ENCODE results near the gene GINS3.
A peak's percentile ranks its signal among the peaks of the same experiment; 100 is the strongest.
"Not testable (repeated sequence)": the region's sequence is repeated elsewhere in the genome, so short reads cannot be mapped to it uniquely, and the experiment has no call there.

The GINS3 gene

DNA sequence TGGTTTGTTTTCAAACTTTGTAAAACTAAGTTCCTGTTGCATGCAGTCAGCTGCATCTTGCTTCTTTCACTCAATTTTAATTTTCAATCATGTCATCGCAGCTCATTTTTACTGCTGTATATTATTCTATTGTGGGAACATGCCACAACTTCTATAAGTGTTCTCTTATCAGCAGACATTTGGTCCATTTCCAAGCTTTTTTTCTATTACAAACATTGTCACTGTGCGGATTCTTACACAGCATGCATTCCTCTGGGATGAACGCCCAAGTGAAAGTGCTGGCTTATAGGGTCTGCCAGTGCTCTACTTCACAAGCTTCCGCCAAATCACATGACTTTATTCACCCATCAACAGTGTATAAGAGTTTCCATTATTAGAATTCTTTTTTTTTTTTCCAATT is 22.7 kb downstream of the GINS3 start:
- Histone ChIP-seq H3K4ac (ENCODE audit: low read depth in 1 of 2, low read length in 2 of 2) (no peak overlapping the region), H2AK5ac (ENCODE audit: low read length, severe bottlenecking) (no peak overlapping the region), H3K18ac (ENCODE audit: low read depth in 1 of 2, low read length in 2 of 2) (no peak overlapping the region), H3K14ac (ENCODE audit: low read length in 2 of 2) (no peak overlapping the region), H3K4me3 (ENCODE audit: insufficient read depth in 1 of 2, low read depth in 1 of 2, low read length in 2 of 2) (no peak overlapping the region), H3K27me3 (ENCODE audit: control insufficient read depth in 1 of 2, insufficient read depth in 1 of 2, low read length in 2 of 2) (no peaks in the 10 kb centered on the region), H2BK15ac (ENCODE audit: low read depth, poor library complexity, severe bottlenecking) (no peak overlapping the region), H2BK12ac (ENCODE audit: low read length in 2 of 2) (no peak overlapping the region), H3K23ac (ENCODE audit: low read length in 2 of 2) (no peak overlapping the region), H4K91ac (ENCODE audit: low read length) (no peak overlapping the region), H3K27ac (ENCODE audit: low read length, poor library complexity, severe bottlenecking) (no peak overlapping the region), H3K9me3 (ENCODE audit: control insufficient read depth, low read length) (no peaks in the 10 kb centered on the region), H2BK120ac (ENCODE audit: low read depth, low read length) (no peak overlapping the region), H2BK5ac (ENCODE audit: low read depth, low read length, poor library complexity, severe bottlenecking) (no peak overlapping the region), H2AFZ (ENCODE audit: low read depth, low read length) (no peak overlapping the region), H3K36me3 (ENCODE audit: control insufficient read depth in 1 of 2, insufficient read depth in 2 of 2, low read depth in 1 of 2, low read length in 2 of 2) (no peaks in the 10 kb centered on the region), H3K9ac (ENCODE audit: low read length) (no peak overlapping the region), H3K4me2 (ENCODE audit: low read length, poor library complexity, severe bottlenecking) (no peak overlapping the region), H4K8ac (ENCODE audit: low read length) (no peak overlapping the region), H3K79me1 (replicated peaks; ENCODE audit: low read length, poor library complexity, severe bottlenecking) (no peaks in the 10 kb centered on the region), H3K4me1 (ENCODE audit: control insufficient read depth, insufficient read depth, low read depth, low read length) (peaks cover 4% of the 10 kb centered on the region)
- 82% methylated on average over 3 of the region's 4 CpGs for WGBS
- DNase-seq, result peak; percentile 8

DNA sequence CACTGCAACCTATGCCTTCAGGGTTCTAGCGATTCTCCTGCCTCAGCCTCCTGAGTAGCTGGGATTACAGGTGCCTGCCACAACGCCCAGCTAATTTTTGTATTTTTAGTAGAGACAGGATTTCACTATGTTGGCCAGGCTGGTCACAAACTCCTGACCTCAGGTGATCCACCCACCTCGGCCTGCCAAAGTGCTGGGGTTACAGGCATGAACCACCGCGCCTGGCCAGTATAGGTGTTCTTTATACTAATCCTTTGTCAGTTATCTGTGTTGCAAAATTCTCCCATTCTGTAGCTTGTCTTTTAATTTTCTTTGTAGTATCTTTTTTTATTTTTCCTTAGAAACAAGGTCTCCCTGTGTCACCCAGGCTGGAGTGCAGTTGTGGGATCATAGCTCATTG is 23.7 kb downstream of the GINS3 start:
- not testable (repeated sequence) for H3K14ac ChIP-seq (ENCODE audit: low read length in 2 of 2); H3K9me3 ChIP-seq (ENCODE audit: control insufficient read depth, low read length); H3K9ac ChIP-seq (ENCODE audit: low read length); H3K23ac ChIP-seq (ENCODE audit: low read length in 2 of 2); H2BK120ac ChIP-seq (ENCODE audit: low read depth, low read length); H4K8ac ChIP-seq (ENCODE audit: low read length); H3K27me3 ChIP-seq (ENCODE audit: control insufficient read depth in 1 of 2, insufficient read depth in 1 of 2, low read length in 2 of 2); H2BK15ac ChIP-seq (ENCODE audit: low read depth, poor library complexity, severe bottlenecking); H2BK12ac ChIP-seq (ENCODE audit: low read length in 2 of 2); H3K27ac ChIP-seq (ENCODE audit: low read length, poor library complexity, severe bottlenecking); H3K36me3 ChIP-seq (ENCODE audit: control insufficient read depth in 1 of 2, insufficient read depth in 2 of 2, low read depth in 1 of 2, low read length in 2 of 2); H3K18ac ChIP-seq (ENCODE audit: low read depth in 1 of 2, low read length in 2 of 2); H3K4ac ChIP-seq (ENCODE audit: low read depth in 1 of 2, low read length in 2 of 2); H2BK5ac ChIP-seq (ENCODE audit: low read depth, low read length, poor library complexity, severe bottlenecking); H4K91ac ChIP-seq (ENCODE audit: low read length); DNase-seq; H3K79me1 ChIP-seq (replicated peaks; ENCODE audit: low read length, poor library complexity, severe bottlenecking); H2AK5ac ChIP-seq (ENCODE audit: low read length, severe bottlenecking); H3K4me1 ChIP-seq (ENCODE audit: control insufficient read depth, insufficient read depth, low read depth, low read length); H3K4me3 ChIP-seq (ENCODE audit: insufficient read depth in 1 of 2, low read depth in 1 of 2, low read length in 2 of 2); H3K4me2 ChIP-seq (ENCODE audit: low read length, poor library complexity, severe bottlenecking); H2AFZ ChIP-seq (ENCODE audit: low read depth, low read length)
- 88% methylated on average over 3 of the region's 5 CpGs for WGBS

DNA sequence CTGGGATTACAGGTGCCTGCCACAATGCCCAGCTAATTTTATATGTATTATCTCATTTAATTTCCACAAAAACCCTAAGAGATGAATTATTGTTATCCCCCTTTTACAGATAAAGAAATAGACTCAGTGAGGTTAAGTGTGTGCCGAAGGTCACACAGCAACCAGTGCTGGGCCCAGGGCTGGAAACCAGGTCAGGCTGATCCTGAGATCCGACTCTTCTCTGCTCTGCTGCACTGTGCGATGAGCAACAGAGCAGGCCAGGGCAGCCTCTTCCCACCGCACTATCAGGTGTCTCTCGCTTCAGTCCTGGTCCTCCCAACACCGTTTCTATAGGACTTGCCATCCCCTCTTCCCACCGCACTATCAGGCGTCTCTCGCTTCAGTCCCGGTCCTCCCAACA is 24.8 kb downstream of the GINS3 start:
- 96% methylated on average over 10 of the region's 10 CpGs for WGBS
- Histone ChIP-seq H3K27ac (ENCODE audit: low read length, poor library complexity, severe bottlenecking) (no peak overlapping the region), H2AFZ (ENCODE audit: low read depth, low read length) (no peak overlapping the region), H2BK120ac (ENCODE audit: low read depth, low read length) (no peak overlapping the region), H3K23ac (ENCODE audit: low read length in 2 of 2) (no peak overlapping the region), H3K79me1 (replicated peaks; ENCODE audit: low read length, poor library complexity, severe bottlenecking) (no peaks in the 10 kb centered on the region), H3K18ac (ENCODE audit: low read depth in 1 of 2, low read length in 2 of 2) (no peak overlapping the region), H3K36me3 (ENCODE audit: control insufficient read depth in 1 of 2, insufficient read depth in 2 of 2, low read depth in 1 of 2, low read length in 2 of 2) (no peaks in the 10 kb centered on the region), H3K4me3 (ENCODE audit: insufficient read depth in 1 of 2, low read depth in 1 of 2, low read length in 2 of 2) (no peak overlapping the region), H3K9ac (ENCODE audit: low read length) (no peak overlapping the region), H4K8ac (ENCODE audit: low read length) (no peak overlapping the region), H2BK12ac (ENCODE audit: low read length in 2 of 2) (no peak overlapping the region), H4K91ac (ENCODE audit: low read length) (no peak overlapping the region), H3K4me1 (ENCODE audit: control insufficient read depth, insufficient read depth, low read depth, low read length) (peaks cover 4% of the 10 kb centered on the region), H2AK5ac (ENCODE audit: low read length, severe bottlenecking) (no peak overlapping the region), H2BK5ac (ENCODE audit: low read depth, low read length, poor library complexity, severe bottlenecking) (no peak overlapping the region), H3K4me2 (ENCODE audit: low read length, poor library complexity, severe bottlenecking) (no peak overlapping the region), H3K14ac (ENCODE audit: low read length in 2 of 2) (no peak overlapping the region), H3K27me3 (ENCODE audit: control insufficient read depth in 1 of 2, insufficient read depth in 1 of 2, low read length in 2 of 2) (no peaks in the 10 kb centered on the region), H3K4ac (ENCODE audit: low read depth in 1 of 2, low read length in 2 of 2) (no peak overlapping the region), H3K9me3 (ENCODE audit: control insufficient read depth, low read length) (no peaks in the 10 kb centered on the region), H2BK15ac (ENCODE audit: low read depth, poor library complexity, severe bottlenecking) (no peak overlapping the region)
- no peak for DNase-seq

- H3K4ac ChIP-seq (ENCODE audit: low read depth in 1 of 2, low read length in 2 of 2), result no peak overlapping the region
- no peaks in the 10 kb centered on the region for H3K9me3 ChIP-seq (ENCODE audit: control insufficient read depth, low read length)
- no peak overlapping the region for H3K4me2 ChIP-seq (ENCODE audit: low read length, poor library complexity, severe bottlenecking)
- H2BK15ac ChIP-seq (ENCODE audit: low read depth, poor library complexity, severe bottlenecking), result no peak overlapping the region
- H3K36me3 ChIP-seq (ENCODE audit: control insufficient read depth in 1 of 2, insufficient read depth in 2 of 2, low read depth in 1 of 2, low read length in 2 of 2), result no peaks in the 10 kb centered on the region
- H2BK120ac ChIP-seq (ENCODE audit: low read depth, low read length), result no peak overlapping the region
- no peak overlapping the region for H3K23ac ChIP-seq (ENCODE audit: low read length in 2 of 2)
- peaks cover 4% of the 10 kb centered on the region for H3K4me1 ChIP-seq (ENCODE audit: control insufficient read depth, insufficient read depth, low read depth, low read length)
- H2BK5ac ChIP-seq (ENCODE audit: low read depth, low read length, poor library complexity, severe bottlenecking), result no peak overlapping the region
- WGBS, result 86% methylated on average over 5 of the region's 5 CpGs
- H2AK5ac ChIP-seq (ENCODE audit: low read length, severe bottlenecking), result no peak overlapping the region
- no peak overlapping the region for H3K4me3 ChIP-seq (ENCODE audit: insufficient read depth in 1 of 2, low read depth in 1 of 2, low read length in 2 of 2)
- H3K18ac ChIP-seq (ENCODE audit: low read depth in 1 of 2, low read length in 2 of 2), result no peak overlapping the region
- no peak overlapping the region for H2BK12ac ChIP-seq (ENCODE audit: low read length in 2 of 2)
- no peaks in the 10 kb centered on the region for H3K27me3 ChIP-seq (ENCODE audit: control insufficient read depth in 1 of 2, insufficient read depth in 1 of 2, low read length in 2 of 2)
- no peak overlapping the region for H4K91ac ChIP-seq (ENCODE audit: low read length)
- no peak overlapping the region for H3K27ac ChIP-seq (ENCODE audit: low read length, poor library complexity, severe bottlenecking)
- H2AFZ ChIP-seq (ENCODE audit: low read depth, low read length), result no peak overlapping the region
- H4K8ac ChIP-seq (ENCODE audit: low read length), result no peak overlapping the region
- H3K79me1 ChIP-seq (replicated peaks; ENCODE audit: low read length, poor library complexity, severe bottlenecking), result no peaks in the 10 kb centered on the region
- DNase-seq, result no peak
- H3K9ac ChIP-seq (ENCODE audit: low read length), result no peak overlapping the region
- no peak overlapping the region for H3K14ac ChIP-seq (ENCODE audit: low read length in 2 of 2)
Measured at GRCh38 chr16:58417600-58417999, 25.3 kb downstream of the GINS3 start.
